Measurements from ENCODE around the gene AUTS2.
"Not testable (repeated sequence)": the region's sequence is repeated elsewhere in the genome, so short reads cannot be mapped to it uniquely, and the experiment has no call there.

AUTS2 gene

DNA sequence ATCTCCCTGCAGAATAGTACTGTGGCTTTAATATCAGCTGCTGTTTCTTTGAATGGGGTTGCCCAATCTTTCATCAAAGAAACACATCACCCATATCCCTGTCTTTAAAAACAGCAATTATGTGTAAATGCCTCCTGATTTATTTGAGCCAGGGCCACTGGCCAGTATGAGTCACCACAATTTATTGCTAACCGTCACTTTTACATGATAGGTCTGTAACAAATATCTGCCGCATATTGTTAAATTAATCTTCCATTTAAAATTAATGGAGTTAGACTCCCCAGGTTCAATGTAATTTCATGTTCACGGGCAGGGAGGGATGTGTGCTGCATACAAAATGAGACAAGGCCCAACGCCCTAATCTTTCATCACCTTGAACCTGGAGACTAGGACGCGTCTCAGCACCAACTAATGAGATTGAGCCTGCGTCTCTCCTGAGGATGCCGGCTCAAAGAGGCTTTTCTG lies 673.4 kb downstream of the AUTS2 start:
- TF ChIP-seq, protein P1, sequence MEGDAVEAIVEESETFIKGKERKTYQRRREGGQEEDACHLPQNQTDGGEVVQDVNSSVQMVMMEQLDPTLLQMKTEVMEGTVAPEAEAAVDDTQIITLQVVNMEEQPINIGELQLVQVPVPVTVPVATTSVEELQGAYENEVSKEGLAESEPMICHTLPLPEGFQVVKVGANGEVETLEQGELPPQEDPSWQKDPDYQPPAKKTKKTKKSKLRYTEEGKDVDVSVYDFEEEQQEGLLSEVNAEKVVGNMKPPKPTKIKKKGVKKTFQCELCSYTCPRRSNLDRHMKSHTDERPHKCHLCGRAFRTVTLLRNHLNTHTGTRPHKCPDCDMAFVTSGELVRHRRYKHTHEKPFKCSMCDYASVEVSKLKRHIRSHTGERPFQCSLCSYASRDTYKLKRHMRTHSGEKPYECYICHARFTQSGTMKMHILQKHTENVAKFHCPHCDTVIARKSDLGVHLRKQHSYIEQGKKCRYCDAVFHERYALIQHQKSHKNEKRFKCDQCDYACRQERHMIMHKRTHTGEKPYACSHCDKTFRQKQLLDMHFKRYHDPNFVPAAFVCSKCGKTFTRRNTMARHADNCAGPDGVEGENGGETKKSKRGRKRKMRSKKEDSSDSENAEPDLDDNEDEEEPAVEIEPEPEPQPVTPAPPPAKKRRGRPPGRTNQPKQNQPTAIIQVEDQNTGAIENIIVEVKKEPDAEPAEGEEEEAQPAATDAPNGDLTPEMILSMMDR (conservative IDR thresholded peaks at IDR 0.05; ENCODE audit: low read length), result no peak
- no peak overlapping the region for H3K4me3 ChIP-seq (ENCODE audit: low read length)
- DNase-seq (ENCODE audit: low read depth), result peak; percentile 36

DNA sequence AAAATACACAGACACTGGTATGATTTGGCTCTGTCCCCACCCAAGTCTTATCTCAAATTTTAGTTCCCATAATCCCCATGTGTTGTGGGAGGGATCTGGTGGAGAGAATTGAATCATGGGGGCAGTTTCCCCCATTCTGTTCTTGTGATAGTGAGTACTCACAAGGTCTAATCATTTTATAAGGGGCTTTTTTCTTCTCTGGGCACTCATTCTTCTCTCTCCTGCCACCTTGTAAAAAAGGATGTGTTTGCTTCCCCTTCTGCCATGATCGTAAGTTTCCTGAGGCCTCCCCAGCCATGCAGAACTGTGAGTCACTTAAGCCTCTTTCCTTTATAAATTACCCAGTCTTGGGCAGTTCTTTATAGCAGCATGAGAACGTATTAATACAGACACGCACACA lies 677.3 kb downstream of the AUTS2 start:
- not testable (repeated sequence) for H3K4me3 ChIP-seq (ENCODE audit: low read length); DNase-seq (ENCODE audit: low read depth)

DNA sequence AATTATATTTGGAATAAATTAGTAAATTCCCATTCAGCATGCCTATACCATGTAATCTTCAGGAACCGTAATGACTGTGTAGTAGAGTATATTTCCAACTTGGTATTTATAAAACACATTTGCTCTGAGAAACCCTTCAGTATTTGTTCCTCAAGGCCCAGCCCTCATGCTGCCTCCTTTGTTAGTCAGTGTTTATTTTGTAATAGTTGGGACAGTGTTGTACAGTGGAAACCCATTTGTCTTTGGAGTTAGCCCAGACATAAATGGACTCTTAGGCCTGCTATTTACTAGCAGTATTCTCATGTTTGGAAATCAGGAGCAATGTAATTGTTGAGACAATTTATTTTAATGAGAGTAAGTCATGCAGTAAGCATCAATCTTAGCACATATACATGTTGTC lies 686.9 kb downstream of the AUTS2 start:
- H3K4me3 ChIP-seq (ENCODE audit: low read length), result no peak overlapping the region
- TF ChIP-seq, protein P1 (conservative IDR thresholded peaks at IDR 0.05; ENCODE audit: low read length), result no peak
- DNase-seq (ENCODE audit: low read depth), result peak; percentile 4

DNA sequence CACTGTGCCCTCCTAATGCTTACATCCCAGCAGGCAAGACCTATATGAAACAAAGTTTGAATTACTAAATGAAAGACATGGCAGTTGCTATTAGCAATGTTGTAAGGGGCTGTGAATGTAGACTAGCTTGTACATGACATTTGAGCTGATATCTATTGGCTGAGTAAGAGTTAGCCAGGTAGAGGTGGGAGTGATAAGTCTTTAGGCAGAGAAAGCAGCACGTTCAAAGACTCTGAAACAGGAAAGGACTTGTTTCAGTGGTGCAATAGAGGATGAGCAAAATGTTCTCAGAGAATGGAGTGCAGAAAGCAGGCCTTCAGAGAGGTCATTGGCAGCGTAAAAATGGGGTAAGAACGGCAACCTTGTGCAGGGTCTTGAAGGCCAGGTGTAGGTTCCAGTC lies 687.6 kb downstream of the AUTS2 start:
- TF ChIP-seq, protein P1 (conservative IDR thresholded peaks at IDR 0.05; ENCODE audit: low read length), result no peak
- H3K4me3 ChIP-seq (ENCODE audit: low read length), result no peak overlapping the region
- no peak for DNase-seq (ENCODE audit: low read depth)

DNA sequence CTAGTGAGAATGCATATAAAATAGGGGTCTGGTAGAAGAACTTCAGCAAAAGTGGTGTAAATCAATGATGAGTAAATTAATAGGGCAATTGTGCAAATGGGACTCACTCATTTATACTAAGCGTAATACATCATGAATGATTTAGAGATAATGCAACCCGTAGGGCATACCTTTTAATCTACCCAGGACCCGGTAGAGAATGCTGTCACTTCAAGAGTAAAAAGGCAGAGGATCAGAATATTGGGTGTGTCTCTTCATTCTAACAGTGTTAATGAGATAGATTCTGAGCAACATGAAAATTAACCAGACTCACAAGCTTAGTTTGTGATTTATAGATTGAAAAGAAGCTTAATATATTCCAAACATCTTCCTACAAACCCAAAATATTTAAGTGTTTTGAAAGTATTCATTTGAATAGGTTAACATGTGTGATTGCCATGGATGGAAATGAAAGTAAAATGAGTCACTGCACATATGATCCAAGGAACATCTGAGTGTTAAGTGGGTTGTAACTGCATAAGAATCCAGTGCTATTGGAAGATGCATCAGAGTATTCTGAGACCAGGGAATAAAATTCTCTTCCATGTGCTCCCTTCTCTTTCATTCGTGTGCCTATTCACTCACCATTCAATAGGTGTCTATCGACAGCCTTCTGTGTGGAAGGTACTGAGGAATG lies 690.6 kb downstream of the AUTS2 start:
- TF ChIP-seq, protein P1 (conservative IDR thresholded peaks at IDR 0.05; ENCODE audit: low read length), result no peak
- no peak overlapping the region for H3K4me3 ChIP-seq (ENCODE audit: low read length)
- DNase-seq (ENCODE audit: low read depth), result peak; percentile 69

DNA sequence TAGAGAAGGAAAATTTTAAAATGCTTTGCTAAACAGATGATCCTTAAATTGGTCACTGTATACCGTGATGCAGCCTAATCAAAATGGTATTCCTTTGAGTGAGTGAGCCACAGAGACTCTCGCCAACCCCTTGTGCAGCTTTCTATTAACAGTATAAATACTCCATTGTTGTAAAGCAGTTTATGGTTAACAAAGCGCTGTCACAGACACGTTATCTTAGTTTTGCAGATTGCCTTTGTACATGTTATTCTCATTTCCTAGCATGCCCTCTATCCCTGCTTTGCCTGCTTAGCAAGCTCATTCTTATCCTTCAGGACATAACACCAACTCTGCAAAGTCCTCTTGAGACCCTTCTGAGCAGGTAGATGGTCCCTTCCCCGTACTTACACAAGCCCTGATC lies 694.4 kb downstream of the AUTS2 start:
- DNase-seq (ENCODE audit: low read depth), result no peak
- TF ChIP-seq, protein P1 (conservative IDR thresholded peaks at IDR 0.05; ENCODE audit: low read length), result no peak
- H3K4me3 ChIP-seq (ENCODE audit: low read length), result no peak overlapping the region

DNA sequence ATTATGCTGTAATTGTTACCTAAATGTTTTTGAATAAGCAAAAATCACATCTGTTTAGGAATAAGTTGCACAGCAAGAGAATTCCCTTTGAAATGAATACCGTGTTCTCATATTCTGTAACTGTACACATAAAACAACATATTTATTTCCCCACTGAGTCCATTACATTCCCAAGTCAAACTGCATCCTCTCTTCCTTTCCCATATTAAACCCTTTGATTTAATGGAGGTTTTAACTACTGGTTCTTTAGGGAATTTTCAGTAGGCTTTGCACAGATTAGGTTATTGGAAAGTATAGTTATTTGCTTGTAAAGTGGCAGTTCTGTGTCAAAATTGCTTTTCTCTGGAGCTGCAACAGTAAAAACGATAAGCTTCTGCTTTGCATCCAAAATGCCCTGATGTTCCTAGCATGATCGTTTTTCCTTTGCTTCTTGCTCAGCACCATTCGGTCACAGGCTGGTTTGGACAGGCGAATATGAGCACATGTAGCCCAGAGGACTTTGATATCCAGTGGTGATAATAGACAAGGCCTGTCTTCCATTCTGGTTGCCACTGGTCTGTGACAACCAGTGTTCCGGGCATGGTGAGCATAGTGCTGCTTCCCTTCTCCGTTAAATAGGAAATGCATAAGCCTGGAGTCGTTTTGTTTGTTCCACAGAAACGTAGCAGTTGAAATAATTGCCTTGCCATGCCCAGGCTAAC lies 696.1 kb downstream of the AUTS2 start:
- DNase-seq (ENCODE audit: low read depth), result no peak
- no peak overlapping the region for H3K4me3 ChIP-seq (ENCODE audit: low read length)
- TF ChIP-seq, protein P1 (conservative IDR thresholded peaks at IDR 0.05; ENCODE audit: low read length), result no peak

All from AG10803 (cell line).